ENCODE measurements around the gene CALR3. TPM values are rescaled to one million over a fixed set of nuclear protein-coding genes. Genes with fewer than 3 reads are reported as not detected.
"Not testable (repeated sequence)": the region's sequence is repeated elsewhere in the genome, so short reads cannot be mapped to it uniquely, and the experiment has no call there.

Gene CALR3
- total RNA-seq, 2 experiments from 2014 or later: not detected

DNA sequence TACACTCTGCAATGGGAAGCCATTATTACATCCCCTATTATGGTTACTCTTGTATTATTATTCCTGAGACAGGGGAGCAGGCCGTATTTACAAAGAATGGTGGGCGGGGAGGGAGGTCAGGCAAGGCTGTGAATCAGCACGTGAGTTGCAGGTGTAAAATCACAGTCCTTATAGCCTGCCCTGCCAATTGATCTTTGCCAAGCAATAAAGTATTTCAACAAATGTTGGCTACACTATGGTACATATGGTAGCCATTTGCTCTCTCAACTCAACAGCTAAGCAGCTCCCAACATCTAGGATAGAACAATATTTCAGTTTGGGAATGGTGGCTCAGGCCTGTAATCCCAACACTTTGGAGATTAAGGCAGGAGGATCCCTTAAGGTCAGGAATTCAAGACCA is 36.3 kb downstream of the CALR3 start:
- ChIA-PET CTCF (no interaction called here), POLR2A (no interaction called here)
- Mint-ChIP-seq H3K9me3 (ENCODE audit: insufficient read depth) (no peaks in the 10 kb centered on the region), H3K4me3 (no peak overlapping the region), H3K27ac (no peak overlapping the region), H3K4me1 (ENCODE audit: low read depth) (peaks cover 40% of the 10 kb centered on the region), H3K36me3 (ENCODE audit: low read depth) (no peaks in the 10 kb centered on the region), H3K27me3 (ENCODE audit: low read depth) (no peaks in the 10 kb centered on the region)
- no peak for DNase-seq
- ATAC-seq: no peak

DNA sequence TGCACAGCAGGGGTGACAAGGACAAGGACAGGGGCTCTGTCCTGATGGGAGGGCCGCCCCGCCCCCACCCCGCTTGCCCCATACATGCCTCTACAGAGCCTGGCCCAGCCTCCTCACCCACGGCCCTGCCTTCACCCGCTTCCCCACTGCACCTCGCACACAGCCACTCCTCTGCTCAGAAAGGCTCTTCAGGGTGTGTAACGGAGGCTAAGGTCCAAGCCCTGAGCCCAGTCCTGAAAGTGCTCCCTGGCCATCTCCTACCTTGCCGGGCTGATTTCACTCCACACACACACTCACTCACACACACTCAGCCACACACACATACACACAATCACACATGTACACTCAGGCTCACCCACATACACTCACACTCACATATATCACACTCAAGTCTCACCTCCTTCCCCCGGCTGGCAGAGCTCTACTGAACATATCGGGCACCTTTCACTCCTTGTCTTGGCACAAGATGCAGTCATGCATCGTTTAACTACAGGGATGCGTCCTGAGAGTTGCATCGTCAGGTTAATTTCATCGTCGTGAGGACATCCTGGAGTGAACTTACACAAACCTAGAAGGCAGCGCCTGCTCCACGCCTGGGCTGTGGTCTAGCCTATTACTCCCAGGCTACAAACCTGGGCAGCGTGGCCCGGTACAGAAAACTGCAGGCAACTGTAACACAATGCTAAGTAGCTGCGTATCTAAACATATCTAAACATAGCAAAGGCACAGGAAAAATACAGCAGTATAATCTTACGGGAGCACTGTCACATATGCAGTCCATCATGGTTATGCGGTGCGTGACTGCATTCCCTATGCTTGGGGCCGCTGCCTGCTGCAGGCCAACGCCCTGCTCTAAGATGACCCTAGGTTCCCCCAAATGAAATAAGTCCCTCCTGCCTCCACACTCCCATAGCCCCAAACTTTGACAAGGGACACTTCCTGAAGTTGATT is 37.3 kb downstream of the CALR3 start:
- Mint-ChIP-seq H3K4me1 (ENCODE audit: low read depth) (peaks cover 37% of the 10 kb centered on the region), H3K36me3 (ENCODE audit: low read depth) (no peaks in the 10 kb centered on the region), H3K27me3 (ENCODE audit: low read depth) (no peaks in the 10 kb centered on the region), H3K4me3 (no peak overlapping the region), H3K9me3 (ENCODE audit: insufficient read depth) (no peaks in the 10 kb centered on the region), H3K27ac (no peak overlapping the region)
- CTCF ChIA-PET: no interaction called here
- no peak for DNase-seq
- ATAC-seq: no peak
- POLR2A ChIA-PET: no interaction called here

DNA sequence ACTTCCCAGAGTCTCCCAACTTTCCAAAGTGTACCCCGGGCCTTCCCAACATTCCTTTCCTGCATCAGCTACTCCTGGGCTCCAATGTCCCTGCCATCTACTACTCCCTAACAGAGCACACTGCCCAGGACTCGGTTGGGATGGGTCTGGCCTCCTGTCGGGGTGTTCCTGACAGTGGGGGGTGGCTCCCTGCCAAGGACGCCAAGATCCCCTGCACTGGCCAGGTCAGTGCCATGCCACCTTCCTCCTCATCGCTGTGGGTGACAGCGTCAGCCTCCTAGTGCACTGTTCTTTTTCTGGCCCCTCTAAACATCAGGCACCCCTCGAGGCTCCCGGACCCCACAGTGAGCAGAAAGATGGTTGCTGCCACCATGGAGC is 38.0 kb downstream of the CALR3 start:
- Mint-ChIP-seq H3K36me3 (ENCODE audit: low read depth) (no peaks in the 10 kb centered on the region), H3K9me3 (ENCODE audit: insufficient read depth) (no peaks in the 10 kb centered on the region), H3K4me1 (ENCODE audit: low read depth) (peaks cover 30% of the 10 kb centered on the region), H3K27me3 (ENCODE audit: low read depth) (no peaks in the 10 kb centered on the region), H3K27ac (no peak overlapping the region), H3K4me3 (no peak overlapping the region)
- POLR2A ChIA-PET: no interaction called here
- DNase-seq: no peak
- ATAC-seq: no peak
- CTCF ChIA-PET: interaction anchor here (1.7 kb wide), 1 partner anchor 16 kb away, joined by 7 read pairs; no protein-coding TSS in a partner anchor

DNA sequence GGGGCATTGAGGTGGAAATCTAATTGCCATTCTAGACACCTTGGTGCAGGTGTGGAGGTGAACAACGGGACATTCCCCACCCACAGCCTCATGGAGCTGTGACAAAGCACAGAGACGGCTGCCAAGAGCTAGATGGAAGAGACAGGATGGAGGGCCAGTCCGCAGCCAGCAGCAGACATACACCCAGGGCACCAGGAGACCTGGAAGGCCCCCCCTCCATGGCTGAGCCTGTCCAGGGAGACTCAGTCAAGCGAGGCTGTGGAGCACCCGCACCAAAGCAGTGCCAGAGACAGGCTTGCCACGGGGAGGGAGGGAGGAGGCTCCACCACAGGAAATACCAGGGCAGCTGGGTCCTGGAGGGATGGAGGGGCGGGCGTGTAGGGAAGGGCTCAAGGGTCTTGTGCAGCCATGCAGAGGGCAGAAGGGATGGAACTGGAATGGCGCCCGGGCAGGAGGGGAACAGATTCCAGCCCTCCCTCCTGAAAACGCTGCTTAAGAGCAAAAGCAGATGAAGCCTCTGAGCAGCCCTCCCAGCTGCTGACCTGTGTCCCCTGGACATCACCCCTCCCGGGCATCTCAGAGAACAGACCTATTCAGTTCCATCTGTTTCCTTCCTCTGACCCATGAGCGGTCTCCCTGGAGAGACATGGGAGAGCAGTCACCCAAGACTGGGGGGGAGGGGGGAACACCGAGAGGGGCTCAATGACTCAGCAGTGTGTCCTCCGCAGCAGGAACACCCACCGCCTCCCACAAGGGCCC is 38.6 kb downstream of the CALR3 start:
- ATAC-seq (no peak), DNase-seq (no peak)
- Mint-ChIP-seq H3K36me3 (ENCODE audit: low read depth) (no peaks in the 10 kb centered on the region), H3K27me3 (ENCODE audit: low read depth) (no peaks in the 10 kb centered on the region), H3K4me1 (ENCODE audit: low read depth) (peaks cover 24% of the 10 kb centered on the region), H3K27ac (no peak overlapping the region), H3K4me3 (no peak overlapping the region), H3K9me3 (ENCODE audit: insufficient read depth) (no peaks in the 10 kb centered on the region)
- POLR2A ChIA-PET: no interaction called here
- CTCF ChIA-PET: interaction anchor here (1.7 kb wide), 1 partner anchor 15 kb away, joined by 7 read pairs; no protein-coding TSS in a partner anchor

DNA sequence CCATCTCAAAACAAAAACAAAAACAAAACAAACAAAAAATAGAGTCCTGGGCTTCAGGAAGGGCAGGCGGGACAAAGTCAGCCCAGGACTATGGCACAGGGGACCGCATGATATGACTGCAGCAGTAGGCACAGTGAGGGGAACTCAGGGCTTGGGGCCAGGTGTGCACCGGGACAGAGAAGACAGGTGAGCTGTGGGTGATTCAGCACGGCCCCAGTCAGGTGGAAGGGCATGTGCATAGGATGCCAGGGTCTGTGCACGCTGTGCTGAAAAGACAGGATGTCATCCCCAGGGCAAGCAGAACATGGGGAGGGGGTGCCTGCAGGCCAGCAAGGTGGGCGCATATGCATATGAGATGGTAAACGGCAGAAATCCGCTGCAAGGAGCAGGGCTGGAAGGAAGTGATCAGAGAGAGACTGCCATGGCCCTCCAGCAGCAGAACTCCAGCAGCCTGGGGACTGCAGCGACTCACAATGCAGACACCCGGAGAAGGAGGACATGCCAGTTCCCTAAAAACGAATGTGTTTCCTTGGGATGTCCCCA is 39.2 kb downstream of the CALR3 start:
- no peaks in the 10 kb centered on the region for H3K27me3 Mint-ChIP-seq (ENCODE audit: low read depth)
- H3K36me3 Mint-ChIP-seq (ENCODE audit: low read depth): no peaks in the 10 kb centered on the region
- ChIA-PET POLR2A (no interaction called here), CTCF (interaction anchor here (1.7 kb wide), 1 partner anchor 15 kb away, joined by 7 read pairs; no protein-coding TSS in a partner anchor)
- ATAC-seq (no peak), DNase-seq (no peak)
- no peaks in the 10 kb centered on the region for H3K9me3 Mint-ChIP-seq (ENCODE audit: insufficient read depth)
- H3K4me3 Mint-ChIP-seq: no peak overlapping the region
- peak overlapping the region; percentile 63 for H3K27ac Mint-ChIP-seq
- peaks cover 24% of the 10 kb centered on the region for H3K4me1 Mint-ChIP-seq (ENCODE audit: low read depth)

DNA sequence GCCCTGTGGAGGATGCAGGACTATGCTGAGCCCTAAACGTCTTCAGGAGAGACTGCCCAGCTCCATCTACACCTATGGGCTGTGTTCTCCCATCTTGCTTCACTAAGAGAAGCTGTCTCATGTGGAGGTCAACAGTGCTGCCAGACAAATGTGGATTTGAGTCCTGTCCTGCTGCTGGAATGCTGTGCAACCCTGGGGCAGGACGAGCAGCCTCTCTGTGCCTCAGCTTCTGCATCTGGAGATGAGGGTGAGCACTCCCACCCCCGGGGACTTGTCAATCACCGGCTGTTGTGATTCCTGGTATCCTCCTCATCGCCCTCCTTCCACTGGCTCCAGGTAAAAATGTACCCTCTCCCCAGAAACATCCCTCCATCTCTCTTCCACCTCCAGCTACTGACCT is 40.5 kb downstream of the CALR3 start:
- H3K9me3 Mint-ChIP-seq (ENCODE audit: insufficient read depth): no peaks in the 10 kb centered on the region
- no peak overlapping the region for H3K4me3 Mint-ChIP-seq
- peaks cover 27% of the 10 kb centered on the region for H3K4me1 Mint-ChIP-seq (ENCODE audit: low read depth)
- no peaks in the 10 kb centered on the region for H3K27me3 Mint-ChIP-seq (ENCODE audit: low read depth)
- no peak for ATAC-seq
- ChIA-PET CTCF (no interaction called here), POLR2A (no interaction called here)
- H3K27ac Mint-ChIP-seq: no peak overlapping the region
- no peak for DNase-seq
- H3K36me3 Mint-ChIP-seq (ENCODE audit: low read depth): no peaks in the 10 kb centered on the region

DNA sequence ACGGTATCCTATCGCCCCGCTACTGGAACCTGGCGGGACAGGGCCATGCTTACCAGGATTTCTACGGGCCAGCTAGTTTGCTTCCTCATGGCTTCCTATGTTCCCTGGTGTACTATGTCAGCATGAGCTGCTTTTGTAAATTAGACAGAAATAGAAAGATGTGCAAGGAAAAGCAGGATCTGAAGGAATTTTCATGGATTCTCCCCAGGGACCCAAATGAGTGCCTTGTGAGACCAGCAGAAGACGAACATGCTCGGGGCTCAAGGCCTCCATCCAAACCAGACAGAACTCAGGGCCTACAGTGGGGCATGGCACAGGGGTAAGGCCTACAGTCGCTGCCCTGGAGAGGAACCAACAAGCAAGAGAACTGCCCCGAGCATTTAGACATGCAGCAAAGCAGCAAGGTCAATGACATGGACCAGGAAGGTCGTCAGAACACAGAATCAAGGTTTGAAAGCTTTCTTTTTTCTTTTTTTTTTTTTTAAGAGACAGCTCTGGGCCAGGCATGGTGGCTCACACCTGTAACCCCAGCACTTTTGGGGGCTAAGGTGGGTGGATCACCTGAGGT is 41.5 kb downstream of the CALR3 start:
- H3K4me3 Mint-ChIP-seq: no peak overlapping the region
- H3K27me3 Mint-ChIP-seq (ENCODE audit: low read depth): no peaks in the 10 kb centered on the region
- no peak for ATAC-seq
- peaks cover 35% of the 10 kb centered on the region for H3K4me1 Mint-ChIP-seq (ENCODE audit: low read depth)
- H3K36me3 Mint-ChIP-seq (ENCODE audit: low read depth): peaks cover 5% of the 10 kb centered on the region
- DNase-seq: no peak
- H3K27ac Mint-ChIP-seq: no peak overlapping the region
- CTCF ChIA-PET: no interaction called here
- peaks cover 4% of the 10 kb centered on the region for H3K9me3 Mint-ChIP-seq (ENCODE audit: insufficient read depth)
- POLR2A ChIA-PET: interaction anchor here (0.7 kb wide), 1 partner anchor 15 kb away, joined by 3 read pairs; no protein-coding TSS in a partner anchor

DNA sequence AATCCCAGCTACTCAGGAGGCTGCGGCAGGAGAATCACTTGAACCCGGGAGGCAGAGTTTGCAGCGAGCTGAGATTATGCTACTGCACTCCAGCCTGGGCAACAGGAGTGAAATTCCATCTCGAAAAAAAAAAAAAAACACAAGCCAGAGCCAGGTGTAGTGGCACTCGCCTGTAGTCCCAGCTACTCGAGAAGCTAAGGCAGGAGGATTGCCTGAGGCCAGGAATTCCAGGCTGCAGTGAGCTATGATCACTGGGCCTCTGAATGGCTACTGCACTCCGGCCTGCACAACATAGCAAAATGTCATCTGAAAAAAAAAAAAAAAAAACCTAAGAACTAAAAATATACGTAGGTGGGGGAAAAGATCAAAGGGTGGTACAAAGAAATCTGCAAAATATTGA is 43.6 kb downstream of the CALR3 start:
- DNase-seq (no peak), ATAC-seq (no peak)
- Mint-ChIP-seq H3K27me3 (ENCODE audit: low read depth) (no peaks in the 10 kb centered on the region), H3K4me1 (ENCODE audit: low read depth) (peaks cover 39% of the 10 kb centered on the region), H3K9me3 (ENCODE audit: insufficient read depth) (peaks cover 4% of the 10 kb centered on the region), H3K4me3 (no peak overlapping the region), H3K27ac (no peak overlapping the region), H3K36me3 (ENCODE audit: low read depth) (peaks cover 17% of the 10 kb centered on the region)
- CTCF ChIA-PET: interaction anchor here (1.3 kb wide), 1 partner anchor 10 kb away, joined by 7 read pairs; no protein-coding TSS in a partner anchor
- POLR2A ChIA-PET: no interaction called here

DNA sequence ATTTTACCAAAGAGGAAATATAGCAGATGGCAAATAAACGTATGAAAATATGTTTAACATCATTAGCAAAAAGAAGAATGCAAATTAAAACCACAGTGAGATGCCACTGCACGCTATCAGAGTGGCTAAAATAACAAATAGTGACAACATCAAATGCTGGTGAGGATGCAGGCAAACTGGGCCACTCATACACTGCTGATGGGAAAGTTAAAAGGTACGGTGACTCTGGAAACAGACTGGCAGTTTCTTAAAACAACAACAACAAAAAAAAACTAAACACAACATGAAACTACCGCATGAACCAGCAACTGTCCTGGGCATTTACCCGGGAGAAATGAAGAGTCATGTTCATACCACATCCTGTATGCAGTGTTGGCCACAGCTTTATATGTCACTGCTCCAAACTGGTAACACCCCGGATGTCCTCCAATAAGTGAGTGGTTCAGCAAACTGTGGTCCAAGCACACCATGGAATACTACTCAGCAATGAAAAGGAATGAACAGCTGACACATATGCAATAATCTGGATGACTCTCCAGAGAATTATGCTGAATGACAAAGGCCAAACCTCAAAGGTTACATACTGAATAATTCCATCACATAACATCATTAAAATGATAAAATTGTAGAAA is 46.5 kb downstream of the CALR3 start:
- CTCF ChIA-PET: interaction anchor here (1.3 kb wide), 1 partner anchor 67 kb away, joined by 4 read pairs; no protein-coding TSS in a partner anchor
- peak; percentile 76 for DNase-seq
- peak overlapping the region; percentile 84 for H3K27ac Mint-ChIP-seq
- ATAC-seq: peak; percentile 75
- H3K4me1 Mint-ChIP-seq (ENCODE audit: low read depth): peaks cover 45% of the 10 kb centered on the region
- H3K36me3 Mint-ChIP-seq (ENCODE audit: low read depth): peaks cover 17% of the 10 kb centered on the region
- H3K4me3 Mint-ChIP-seq: peak overlapping the region; percentile 4
- no peaks in the 10 kb centered on the region for H3K27me3 Mint-ChIP-seq (ENCODE audit: low read depth)
- POLR2A ChIA-PET: interaction anchor here (0.5 to 0.7 kb wide), 3 partner anchors 25 to 436 kb away, joined by 3 read pairs; no protein-coding TSS in a partner anchor
- peaks cover 4% of the 10 kb centered on the region for H3K9me3 Mint-ChIP-seq (ENCODE audit: insufficient read depth)

DNA sequence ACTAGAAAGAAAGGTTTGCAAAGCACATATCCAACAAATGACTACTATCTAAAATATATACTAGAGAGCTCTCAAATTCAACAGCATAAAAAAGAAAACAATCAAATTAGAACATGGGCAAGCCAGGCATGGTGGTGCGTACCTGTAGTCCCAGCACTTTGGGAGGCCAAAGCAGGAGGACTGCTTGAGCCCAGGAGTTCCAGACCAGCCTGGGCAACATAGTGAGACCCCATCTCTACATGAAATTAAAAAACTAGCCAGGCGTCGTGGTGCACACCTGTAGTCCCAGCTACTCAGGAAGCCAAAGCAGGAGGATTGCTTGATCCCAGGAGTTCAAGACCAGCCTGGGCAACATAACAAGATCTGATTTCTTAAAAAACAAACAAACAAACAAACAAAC is 47.1 kb downstream of the CALR3 start:
- not testable (repeated sequence) for H3K9me3 Mint-ChIP-seq (ENCODE audit: insufficient read depth); H3K4me3 Mint-ChIP-seq

More for the DNA sequence above, 47.1 kb downstream of the CALR3 start:
- H3K36me3 Mint-ChIP-seq (ENCODE audit: low read depth): peaks cover 19% of the 10 kb centered on the region
- H3K27me3 Mint-ChIP-seq (ENCODE audit: low read depth); DNase-seq; ATAC-seq: not testable (repeated sequence)
- CTCF ChIA-PET: interaction anchor here (1.3 kb wide), 1 partner anchor 66 kb away, joined by 4 read pairs; no protein-coding TSS in a partner anchor
- peaks cover 51% of the 10 kb centered on the region for H3K4me1 Mint-ChIP-seq (ENCODE audit: low read depth)
- POLR2A ChIA-PET: interaction anchor here (0.5 to 0.7 kb wide), 2 partner anchors 25 to 437 kb away, joined by 3 read pairs; no protein-coding TSS in a partner anchor
- H3K27ac Mint-ChIP-seq: peak overlapping the region; percentile 84

Data from activated CD8-positive, alpha-beta T cell treated with anti-CD3 and anti-CD28 coated beads, Interleukin-2, amount 10 ng/mL, durations not matched to agents 7 days and 5 days (primary cell).